NCI-H774 (cell line): Measurements from ENCODE around the gene TP53I3.
A peak's percentile ranks its signal among the peaks of the same experiment; 100 is the strongest.
"Not testable (repeated sequence)": the region's sequence is repeated elsewhere in the genome, so short reads cannot be mapped to it uniquely, and the experiment has no call there.

Experiments
- DNase-seq: peaks from one replicate; lab custom pipeline; 2025; lab: John Stamatoyannopoulos, UW

TP53I3 gene

DNA sequence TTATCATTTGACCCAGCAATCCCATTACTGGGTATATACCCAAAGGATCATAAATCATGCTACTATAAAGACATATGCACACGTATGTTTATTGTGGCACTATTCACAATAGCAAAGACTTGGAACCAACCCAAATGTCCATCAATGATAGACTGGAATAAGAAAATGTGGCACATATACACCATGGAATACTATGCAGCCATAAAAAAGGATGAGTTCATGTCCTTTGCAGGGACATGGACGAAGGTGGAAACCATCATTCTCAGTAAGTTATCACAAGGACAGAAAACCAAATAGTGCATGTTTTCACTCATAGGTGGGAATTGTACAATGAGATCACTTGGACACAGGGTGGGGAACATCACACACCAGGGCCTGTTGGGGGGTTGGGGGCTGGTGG lies 16.1 kb upstream of the TP53I3 start:
- DNase-seq: not testable (repeated sequence)

DNA sequence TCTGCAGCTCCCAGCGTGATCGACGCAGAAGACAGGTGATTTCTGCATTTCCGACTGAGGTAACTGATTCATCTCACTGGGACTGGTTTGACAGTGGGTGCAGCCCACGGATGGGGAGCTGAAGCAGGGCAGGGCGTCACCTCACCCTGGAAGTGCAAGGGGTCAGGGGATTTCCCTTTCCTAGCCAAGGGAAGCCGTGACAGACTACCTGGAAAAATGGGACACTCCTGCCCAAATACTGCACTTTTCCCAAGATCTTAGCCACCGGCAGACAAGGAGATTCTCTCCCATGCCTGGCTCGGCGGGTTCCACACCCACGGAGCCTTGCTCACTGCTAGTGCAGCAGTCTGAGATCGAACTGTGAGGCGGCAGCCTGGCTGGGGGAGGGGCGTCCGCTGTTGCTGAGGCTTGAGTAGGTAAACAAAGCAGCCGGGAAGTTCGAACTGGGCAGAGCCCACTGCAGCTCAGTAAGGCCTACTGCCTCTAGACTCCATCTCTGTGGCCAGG lies 10.6 kb upstream of the TP53I3 start:
- not testable (repeated sequence) for DNase-seq

DNA sequence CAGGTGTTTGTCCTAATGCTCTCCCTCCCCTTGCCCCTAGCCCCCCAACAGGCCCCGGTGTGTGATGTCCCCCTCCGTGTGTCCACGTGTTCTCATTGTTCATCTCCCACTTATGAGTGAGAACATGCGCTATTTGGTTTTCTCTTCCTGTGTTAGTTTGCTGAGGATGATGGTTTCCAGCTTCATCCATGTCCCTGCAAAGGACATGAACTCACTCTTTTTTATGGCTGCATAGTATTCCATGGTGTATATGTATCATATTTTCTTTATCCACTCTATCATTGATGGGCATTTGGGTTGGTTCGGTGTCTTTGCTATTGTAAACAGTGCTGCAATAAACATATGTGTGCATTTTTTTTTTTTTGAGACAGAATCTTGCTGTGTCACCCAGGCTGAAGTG lies 8.6 kb upstream of the TP53I3 start:
- not testable (repeated sequence) for DNase-seq

DNA sequence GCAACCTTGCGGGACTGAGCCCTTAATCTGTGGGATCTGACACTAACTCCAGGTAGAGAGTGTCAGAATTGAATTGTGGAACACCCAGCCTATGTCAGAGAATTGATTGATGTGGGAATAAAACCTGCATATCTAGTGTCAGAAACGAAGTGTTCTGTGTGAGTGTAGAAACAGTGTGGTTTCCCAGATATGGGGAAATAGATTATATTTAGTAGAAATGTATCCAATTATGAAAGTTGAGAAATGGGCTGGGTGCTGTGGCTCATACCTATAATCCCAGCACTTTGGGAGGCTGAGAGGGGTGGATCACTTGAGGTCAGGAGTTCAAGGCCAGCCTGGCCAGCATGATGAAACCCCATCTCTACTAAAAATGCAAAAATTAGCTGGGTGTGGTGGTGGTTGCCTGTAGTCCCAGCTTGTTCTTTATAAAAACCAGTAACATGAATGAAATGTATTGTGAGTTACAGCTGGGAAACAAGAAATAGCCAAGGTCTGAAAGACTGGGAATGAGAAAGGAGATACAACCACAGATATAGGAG lies 4.3 kb upstream of the TP53I3 start:
- DNase-seq: no peak

DNA sequence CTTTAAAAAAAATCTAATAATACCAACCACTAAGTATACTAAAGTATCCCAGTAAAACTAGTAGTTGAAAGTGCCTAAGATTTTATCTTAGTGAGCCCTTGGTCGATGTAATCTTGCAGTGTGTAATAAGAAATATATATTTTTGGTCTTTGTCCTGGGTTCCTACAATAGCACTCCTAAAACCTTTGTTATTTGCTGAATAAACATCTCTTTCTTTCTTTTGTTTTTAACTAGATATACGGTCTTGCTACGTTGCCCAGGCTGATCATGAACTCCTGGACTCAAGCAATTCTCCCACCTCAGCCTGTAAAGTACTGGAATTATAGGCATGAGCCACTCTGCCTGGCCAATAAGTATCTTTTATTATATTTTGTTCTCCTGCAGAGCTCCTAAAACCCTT lies 2.4 kb upstream of the TP53I3 start:
- no peak for DNase-seq

DNA sequence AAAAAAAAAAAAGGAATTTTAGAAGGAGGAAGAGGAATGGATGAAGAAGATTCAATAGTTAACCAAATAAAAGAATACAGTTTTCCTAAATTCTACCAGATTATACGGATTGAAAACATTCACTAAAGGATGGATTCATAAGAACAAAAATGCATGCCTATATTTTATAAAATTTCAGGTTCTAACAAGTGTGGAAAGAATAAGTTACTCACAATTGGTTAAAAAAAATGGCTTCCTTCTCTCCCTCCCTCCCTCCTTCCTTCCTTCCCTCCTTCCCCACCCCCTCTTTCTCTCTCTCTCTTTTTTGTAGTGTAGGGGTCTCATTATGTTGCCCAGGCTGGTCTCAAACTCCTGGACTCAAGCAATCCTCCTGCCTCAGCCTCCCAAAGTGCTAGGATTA lies 1.6 kb upstream of the TP53I3 start:
- DNase-seq: no peak

DNA sequence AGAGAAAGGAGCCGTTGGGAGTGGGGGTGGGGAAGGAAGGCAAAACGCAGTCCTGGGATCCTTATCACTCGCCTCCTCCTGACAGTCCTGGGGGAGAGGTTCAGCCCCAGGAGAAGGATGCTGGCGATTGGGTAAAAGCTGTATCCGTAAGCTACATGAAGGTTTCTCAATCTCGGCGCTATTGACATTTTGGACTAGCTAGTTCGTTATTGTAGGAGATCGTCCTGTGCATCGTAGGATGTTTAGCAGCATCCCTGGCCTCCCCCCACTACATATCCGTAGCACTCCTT lies 511 bp upstream of the TP53I3 start:
- DNase-seq: no peak

DNA sequence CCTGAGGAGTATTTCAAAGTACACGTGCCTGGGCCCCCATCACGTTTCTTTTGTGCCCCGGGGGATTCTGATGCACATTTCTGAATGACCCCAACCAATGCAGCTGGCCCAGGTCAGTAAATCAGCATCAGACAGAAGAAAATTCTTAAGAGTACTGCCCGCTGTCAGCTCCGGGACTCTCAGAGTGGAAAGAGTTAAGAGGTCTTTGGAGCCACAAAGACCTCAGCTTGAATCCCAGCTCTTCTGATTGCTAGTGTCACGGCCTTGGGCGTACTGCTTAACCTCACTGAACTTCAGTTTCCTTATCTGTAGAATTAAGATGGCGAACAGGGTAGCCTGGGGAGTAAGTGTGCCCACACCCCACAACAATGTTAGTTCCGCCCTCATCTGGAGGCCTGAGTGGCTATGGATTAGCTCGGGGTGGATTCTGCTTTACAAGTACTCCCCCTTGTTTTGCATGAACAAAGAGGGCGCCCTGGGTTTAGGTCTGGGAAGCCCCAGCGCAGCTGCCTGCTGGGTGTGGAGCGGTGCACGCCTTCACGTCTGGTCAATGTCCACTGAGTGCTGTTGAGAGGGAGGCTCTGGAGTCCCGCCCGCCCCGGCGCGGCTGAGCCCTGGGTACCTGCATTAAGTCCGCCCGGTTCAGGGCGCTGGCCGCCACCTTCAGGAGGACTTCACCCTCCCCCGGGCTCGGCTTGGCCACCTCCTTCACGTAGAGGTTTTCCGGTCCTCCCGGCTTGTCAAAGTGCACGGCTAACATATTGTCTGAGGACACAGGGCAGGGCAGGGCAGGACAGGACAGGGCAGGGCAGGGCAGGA lies 858 bp downstream of the TP53I3 start:
- peak; percentile 77 for DNase-seq

DNA sequence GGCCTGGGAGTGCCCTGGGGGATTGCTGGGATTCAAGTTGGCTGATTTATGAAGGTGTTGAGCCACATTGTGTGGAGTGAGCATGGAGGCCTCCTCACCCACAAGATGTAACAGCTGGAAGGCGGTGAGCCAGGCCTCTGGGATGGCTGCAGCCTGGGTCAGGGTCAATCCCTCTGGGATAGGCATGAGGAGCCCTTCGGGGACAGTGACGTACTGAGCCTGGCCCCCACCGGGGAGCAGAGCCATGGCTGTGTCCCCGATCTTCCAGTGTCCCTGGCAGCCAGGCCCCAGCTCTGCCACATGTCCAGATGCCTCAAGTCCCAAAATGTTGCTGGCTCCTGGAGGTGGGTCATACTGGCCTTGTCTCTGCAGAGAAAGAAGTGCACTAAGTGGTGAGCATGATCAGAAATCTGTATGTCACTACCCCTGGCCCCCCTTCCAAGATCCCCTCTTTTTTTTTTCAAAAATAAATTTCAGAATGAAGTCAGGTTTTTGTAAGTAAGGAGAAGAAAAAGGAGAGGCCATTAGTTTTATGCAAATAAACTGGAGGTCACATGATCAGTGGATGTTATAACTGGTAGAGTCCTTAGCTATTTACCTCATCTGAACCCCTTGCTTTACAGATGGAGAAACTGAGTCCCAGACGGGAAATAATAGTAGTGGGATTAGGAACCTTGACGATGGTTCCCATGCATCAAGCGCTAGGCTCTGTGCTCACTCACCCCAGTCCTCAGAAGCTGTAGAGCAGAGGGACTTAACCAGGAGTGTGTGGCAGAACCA lies 1.7 kb downstream of the TP53I3 start:
- no peak for DNase-seq

DNA sequence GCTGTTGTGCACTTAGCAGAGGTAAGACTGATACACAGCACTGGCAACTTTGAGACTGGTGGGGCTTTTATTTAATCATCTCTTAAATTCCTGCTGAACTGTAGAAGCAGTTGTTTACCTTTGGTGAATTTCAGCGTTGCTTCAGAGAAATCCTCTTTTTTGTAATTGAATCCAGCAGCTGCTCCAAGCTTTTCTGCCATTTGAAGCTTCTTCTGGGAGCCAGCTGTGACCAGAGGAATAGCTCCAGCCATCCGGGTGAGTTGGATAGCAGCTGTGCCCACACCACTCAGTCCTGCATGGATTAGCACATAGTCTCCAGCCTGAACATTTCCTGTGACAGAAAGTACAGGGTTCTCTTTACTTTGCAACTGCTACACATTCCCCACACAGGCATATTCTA lies 3.9 kb downstream of the TP53I3 start:
- DNase-seq: no peak

DNA sequence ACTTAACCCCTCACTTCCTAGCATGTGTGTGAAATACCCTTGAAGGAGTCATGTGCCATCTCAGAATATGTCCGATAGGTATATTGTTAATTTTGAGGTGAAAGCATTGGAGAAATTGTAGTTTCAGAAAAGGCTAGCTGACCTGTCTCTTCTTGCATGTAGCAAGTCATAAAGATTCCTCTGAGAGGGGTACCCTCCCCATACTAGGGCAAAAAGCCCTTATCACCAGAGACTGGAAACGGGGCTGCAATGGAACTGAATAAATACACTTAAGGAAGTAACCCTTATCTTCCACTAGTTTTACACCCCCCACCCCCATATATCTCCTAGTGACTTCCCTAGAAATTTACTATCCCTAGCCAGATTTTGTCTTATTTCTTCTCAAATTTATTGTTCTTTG lies 6.8 kb downstream of the TP53I3 start:
- no peak for DNase-seq

DNA sequence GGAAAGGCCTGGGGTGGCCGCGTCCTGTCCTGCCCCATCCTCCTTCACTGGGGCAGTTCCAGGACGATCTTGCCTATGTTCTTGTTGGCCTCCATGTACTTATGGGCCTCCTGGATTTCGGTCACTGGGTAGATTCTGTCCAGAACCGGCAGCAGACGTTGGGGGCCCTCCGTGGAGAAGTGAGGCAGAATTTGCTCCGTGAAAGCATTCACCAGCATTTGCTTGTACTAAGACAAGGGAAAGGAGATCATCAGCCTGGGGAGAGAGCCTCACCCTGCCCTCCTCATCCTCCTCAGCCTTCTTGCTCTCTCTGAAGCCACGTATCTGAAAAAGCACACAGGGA lies 7.1 kb downstream of the TP53I3 start:
- DNase-seq: no peak

DNA sequence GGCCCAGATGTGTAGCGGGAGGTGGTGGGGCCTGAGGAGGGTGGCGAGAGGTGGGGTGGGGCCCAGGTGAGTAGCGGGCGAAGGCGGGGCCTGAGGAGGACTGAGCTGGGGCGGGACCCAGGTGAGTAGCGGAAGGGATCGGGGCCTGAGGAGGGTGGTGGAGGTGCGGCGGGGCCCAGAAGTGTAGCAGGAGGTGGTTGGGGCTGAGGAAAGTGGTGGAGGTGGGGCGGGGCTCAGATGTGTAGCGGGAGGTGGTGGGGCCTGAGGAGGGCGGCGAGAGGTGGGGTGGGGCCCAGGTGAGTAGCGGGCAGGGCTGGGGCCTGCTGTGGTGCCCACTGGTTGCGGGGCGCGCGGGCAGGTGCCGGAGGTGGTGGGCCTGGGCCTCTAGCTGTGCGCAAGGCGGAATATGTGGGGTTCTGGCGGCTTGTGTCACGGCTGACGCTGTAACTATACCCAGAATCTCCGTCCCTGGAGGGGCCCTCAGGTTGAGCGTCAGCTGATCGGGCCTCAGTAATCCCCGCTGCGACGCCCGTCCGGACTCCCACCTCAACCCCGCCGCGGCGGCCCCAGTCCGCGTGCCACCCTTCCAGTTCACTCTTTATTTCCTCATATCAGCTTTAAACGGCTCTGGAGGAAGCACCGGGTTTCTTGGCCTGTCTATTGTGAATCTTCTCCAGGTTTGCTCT lies 7.6 kb downstream of the TP53I3 start:
- DNase-seq: no peak

DNA sequence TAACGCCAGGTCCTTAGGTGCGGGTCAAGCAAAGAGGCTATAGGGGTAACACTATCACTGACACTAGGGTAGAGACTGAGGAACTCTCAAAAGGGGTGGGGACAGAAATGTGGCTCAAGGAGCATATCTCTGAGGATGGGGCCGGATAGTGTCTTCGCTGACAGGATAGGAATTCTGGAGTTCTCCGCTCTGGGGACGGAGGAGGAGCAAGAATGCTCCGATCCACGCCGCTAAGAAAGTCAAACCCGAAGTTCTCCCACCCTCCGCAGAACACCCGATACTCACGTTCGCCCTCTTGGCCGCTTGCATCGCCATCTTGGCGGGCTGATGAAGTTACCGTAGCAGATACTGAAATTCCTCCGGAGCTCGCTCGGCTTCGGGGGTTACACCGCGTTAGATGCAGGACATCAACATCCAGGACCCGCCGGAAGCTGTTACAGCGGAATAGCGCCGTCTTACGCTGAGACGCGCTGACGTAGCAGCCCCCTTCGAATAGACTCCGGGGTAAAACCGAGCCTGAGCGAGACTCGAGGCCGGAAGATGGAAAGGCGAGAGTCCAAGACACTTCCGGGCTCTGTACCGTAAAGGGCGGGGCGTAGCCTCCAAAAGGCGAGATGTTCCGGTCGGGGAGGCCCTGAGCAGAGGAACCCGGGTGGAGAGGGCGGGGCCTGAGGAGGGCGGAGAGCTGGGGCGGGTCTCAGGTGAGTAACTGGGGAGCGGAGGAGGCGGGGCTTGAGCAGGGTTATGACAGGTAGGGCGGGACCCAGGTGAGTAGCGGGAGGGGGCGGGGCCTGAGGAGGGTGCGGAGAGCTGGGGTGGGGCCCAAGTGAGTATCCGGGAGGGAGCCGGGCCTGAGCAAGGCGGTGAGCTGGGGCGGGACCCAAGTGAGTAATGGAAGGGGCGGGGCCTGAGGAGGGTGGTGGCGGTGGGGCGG lies 8.5 kb downstream of the TP53I3 start, which contains the start of gene SF3B6:
SF3B6 (minus strand) TSS at position 412 of the 934 bp plus-strand sequence; CDS start at position 315, 97 bp downstream.
- DNase-seq: peak; percentile 99

DNA sequence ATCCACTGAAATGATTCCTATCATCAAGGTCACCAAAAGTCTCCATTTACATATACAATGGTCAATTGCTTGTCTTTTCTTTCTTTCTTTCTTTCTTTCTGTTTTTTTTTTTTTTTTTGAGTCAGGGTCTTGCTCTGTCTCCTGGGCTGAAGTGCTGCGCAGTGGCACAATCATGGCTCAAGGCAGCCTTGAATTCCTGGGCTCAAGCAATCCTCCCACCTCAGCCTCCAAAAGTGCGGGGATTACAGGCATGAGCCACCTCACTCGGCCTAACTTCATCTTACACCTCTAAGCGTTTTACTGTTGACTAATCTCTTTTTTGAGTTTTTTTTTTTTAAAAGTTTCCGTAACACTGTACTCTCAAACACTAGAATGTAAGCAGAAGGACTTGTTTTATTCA lies 9.4 kb downstream of the TP53I3 start:
- DNase-seq: no peak

DNA sequence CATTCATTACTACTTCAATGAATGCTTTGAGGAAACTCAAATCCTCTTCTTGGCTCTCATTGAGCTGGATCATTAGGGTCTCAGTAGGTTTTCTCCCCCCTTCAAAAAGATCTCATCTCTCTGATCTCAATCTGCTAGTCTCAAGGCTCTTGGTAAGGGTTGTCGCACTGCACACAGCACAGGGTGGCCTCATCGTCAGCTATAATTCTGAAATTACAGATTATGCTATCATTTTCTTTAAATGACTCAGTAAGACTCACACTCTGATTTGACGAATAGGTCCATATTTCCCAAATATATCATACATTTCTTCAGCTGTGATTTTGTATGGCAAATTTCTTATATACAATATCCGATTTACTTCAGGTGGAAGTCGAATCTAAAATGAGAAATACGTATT lies 10.8 kb downstream of the TP53I3 start:
- no peak for DNase-seq

DNA sequence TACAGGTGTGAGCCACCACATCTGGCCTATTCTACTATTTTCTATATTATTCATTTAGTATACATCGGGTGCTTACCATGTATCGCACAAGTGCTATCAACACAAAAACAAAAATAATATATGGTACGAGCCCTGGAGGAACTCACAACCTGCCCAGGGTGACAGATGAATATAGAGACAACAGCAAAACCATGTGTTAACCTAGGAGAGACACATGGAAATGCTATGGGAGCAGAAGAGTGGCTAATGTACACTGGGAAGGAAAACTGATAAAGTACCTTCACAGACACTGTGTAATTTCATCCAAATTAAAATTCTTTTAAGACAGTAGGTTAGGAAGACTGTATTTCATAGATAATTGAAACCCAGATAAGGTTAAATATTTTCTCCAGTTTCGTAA lies 12.4 kb downstream of the TP53I3 start:
- DNase-seq: no peak

DNA sequence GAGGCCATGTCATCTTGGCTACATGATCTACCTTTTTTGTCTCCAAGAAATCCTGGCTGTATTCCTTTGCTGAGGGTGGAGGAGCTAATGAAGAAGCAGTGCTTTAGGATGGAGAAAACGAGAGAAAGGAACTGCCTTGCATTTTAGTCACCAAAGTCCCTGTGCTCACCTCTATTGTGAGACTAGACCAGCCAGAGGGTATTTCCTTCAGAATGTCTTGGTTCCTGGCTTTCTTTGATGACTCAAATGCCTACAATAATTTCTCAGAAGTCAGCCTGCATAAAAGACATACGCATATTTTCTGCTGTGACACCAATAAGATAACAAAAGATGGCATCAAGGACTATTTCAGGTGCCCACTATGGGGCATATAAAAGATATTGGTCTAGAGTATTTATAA lies 19.3 kb downstream of the TP53I3 start:
- DNase-seq: no peak

DNA sequence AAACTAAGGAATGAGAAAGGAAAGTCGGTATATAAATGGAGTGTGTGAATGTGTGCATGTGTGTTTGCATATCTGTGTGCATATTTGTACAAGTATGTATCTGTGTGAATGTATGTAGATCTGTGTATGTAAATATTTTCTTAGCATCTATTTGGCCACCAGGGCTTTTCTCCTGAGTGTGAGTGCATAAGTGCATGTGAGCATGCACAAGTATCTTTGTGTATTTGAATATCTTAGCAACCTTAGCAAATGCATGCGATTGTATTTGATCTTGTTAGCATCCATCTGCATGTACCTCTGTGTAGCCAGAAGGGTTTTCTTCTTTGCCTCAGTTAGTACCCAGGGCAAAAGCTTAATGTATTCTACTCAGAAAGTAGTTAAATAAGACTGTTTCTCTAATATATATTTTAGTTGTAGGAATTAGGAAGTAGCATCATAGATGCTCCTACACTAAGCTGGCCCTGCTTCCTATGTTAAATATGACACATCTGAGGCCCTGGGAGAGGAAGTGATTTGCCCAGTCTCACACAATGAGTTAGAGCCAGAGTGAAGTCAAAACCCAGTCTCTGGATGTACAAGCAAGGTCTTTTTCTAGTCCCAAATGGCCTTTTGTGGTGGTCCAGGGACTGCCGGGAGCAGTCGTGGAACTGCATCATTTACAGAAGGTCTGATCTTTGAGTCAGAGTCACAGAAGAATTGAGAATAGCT lies 25.9 kb downstream of the TP53I3 start:
- no peak for DNase-seq

DNA sequence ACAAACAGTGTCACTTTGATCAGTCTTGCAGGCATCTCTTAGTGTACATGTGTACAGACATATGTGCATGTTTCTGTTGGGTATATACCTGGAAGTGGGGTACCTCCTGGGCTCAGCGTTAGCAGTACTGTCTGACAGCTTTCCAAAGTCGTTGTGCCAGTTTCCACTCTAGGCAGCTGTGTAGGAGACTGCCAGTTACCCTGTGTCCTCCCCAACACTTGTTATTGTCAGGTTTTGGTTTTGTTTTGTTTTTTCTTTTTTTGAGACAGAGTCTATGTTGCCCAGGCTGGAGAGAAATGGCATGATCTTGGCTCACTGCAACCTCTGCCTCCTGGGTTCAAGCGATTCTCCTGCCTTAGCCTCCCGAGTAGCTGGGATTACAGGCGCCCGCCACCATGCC lies 28.9 kb downstream of the TP53I3 start:
- DNase-seq: no peak
